ENCODE results near the gene SLC34A3. TPM values are rescaled to one million over a fixed set of nuclear protein-coding genes. Genes with fewer than 3 reads are reported as not detected.

The SLC34A3 gene
- polyA plus RNA-seq, 1 experiment: not detected

- H3K27me3 ChIP-seq (ENCODE audit: control insufficient read depth, insufficient read depth, low read length): no peaks in the 10 kb centered on the region
- no peak overlapping the region for H3K27ac ChIP-seq (ENCODE audit: low read depth, low read length)
- TF ChIP-seq, protein P1, sequence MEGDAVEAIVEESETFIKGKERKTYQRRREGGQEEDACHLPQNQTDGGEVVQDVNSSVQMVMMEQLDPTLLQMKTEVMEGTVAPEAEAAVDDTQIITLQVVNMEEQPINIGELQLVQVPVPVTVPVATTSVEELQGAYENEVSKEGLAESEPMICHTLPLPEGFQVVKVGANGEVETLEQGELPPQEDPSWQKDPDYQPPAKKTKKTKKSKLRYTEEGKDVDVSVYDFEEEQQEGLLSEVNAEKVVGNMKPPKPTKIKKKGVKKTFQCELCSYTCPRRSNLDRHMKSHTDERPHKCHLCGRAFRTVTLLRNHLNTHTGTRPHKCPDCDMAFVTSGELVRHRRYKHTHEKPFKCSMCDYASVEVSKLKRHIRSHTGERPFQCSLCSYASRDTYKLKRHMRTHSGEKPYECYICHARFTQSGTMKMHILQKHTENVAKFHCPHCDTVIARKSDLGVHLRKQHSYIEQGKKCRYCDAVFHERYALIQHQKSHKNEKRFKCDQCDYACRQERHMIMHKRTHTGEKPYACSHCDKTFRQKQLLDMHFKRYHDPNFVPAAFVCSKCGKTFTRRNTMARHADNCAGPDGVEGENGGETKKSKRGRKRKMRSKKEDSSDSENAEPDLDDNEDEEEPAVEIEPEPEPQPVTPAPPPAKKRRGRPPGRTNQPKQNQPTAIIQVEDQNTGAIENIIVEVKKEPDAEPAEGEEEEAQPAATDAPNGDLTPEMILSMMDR (IDR thresholded peaks at IDR 0.05; ENCODE audit: low read depth, low read length): no peak
- ChIA-PET POLR2A (no interaction called here), CTCF (no interaction called here)
- no peak for DNase-seq (ENCODE audit: low read depth, low spot score)
- no peak overlapping the region for H3K4me3 ChIP-seq (ENCODE audit: low read depth, low read length)
- H3K9me3 ChIP-seq (ENCODE audit: control insufficient read depth, insufficient read depth, low read length): no peaks in the 10 kb centered on the region; the same call in 1 of the 2 replicates
Measured at GRCh38 chr9:137184881-137185660, 45.6 kb upstream of the SLC34A3 start.

DNA sequence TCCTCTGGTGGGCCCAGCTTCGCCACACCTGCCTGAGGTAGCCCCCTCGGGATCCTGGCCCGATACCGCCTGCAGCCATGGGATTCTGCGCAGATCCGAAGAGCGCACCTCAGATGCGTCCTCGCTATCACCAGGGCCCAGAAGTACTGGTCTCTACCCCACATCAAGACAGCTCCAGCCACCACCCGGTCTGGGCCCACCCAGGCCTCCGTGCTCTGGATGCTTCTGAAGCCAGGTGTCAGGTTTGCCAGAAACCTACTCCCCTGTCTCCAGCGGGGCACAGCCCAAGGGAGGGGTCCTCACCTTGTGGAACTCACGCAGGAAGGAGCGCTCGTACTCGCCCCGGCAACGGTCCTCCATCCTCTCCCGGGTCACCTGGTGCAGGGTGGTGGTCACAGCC lies 44.8 kb upstream of the SLC34A3 start:
- TF ChIP-seq, protein P1 (IDR thresholded peaks at IDR 0.05; ENCODE audit: low read depth, low read length): no peak
- DNase-seq (ENCODE audit: low read depth, low spot score): no peak
- Histone ChIP-seq H3K27me3 (ENCODE audit: control insufficient read depth, insufficient read depth, low read length) (no peaks in the 10 kb centered on the region), H3K4me3 (ENCODE audit: low read depth, low read length) (no peak overlapping the region), H3K27ac (ENCODE audit: low read depth, low read length) (no peak overlapping the region), H3K9me3 (ENCODE audit: control insufficient read depth, insufficient read depth, low read length) (no peaks in the 10 kb centered on the region; the same call in 1 of the 2 replicates)
- POLR2A ChIA-PET: no interaction called here
- CTCF ChIA-PET: no interaction called here

DNA sequence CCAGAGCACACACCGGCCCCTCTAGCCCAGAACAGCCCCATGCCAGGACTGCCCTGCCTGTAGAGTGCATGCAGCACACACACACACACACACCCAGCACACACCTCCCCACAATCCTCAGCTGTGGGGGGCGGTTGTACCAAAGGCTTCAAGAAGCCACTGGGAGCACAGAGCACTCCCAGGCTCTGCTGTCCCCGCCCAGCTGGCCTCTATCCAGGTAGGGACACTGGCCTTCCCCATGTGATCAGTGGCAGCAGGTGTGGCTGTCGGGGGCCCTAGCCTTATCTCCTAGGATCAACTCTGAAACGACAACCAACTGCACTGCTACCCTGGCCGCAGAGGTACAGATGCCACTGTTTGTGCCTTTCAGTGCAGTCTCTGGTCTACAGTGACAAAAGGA lies 44.3 kb upstream of the SLC34A3 start:
- Histone ChIP-seq H3K4me3 (ENCODE audit: low read depth, low read length) (no peak overlapping the region), H3K27me3 (ENCODE audit: control insufficient read depth, insufficient read depth, low read length) (no peaks in the 10 kb centered on the region), H3K9me3 (ENCODE audit: control insufficient read depth, insufficient read depth, low read length) (no peaks in the 10 kb centered on the region; the same call in 1 of the 2 replicates), H3K27ac (ENCODE audit: low read depth, low read length) (no peak overlapping the region)
- TF ChIP-seq, protein P1 (IDR thresholded peaks at IDR 0.05; ENCODE audit: low read depth, low read length): no peak
- ChIA-PET CTCF (interaction anchor here (3.7 kb wide), 1 partner anchor 50 kb away, joined by 17 read pairs; no protein-coding TSS in a partner anchor), POLR2A (no interaction called here)
- DNase-seq (ENCODE audit: low read depth, low spot score): no peak

DNA sequence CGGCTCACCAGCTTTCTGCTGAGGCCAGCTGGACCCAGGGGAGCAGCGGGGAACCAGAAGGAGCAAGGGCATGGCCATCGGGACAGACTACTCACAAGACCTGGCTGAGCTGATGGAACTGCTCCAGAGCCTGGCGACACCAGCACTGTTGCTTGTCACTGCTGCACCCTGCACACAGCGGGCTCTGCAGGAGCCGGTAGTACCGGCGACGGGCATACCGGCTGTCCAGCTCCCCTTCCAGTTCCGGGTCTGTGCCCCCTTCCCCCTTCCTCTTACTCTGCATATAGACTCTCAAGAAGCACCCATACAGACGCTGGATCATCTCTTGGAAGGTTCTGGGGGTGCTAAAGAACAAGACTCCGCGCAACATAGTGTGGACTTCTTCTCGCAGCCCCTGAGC lies 43.3 kb upstream of the SLC34A3 start:
- Histone ChIP-seq H3K27ac (ENCODE audit: low read depth, low read length) (no peak overlapping the region), H3K27me3 (ENCODE audit: control insufficient read depth, insufficient read depth, low read length) (no peaks in the 10 kb centered on the region), H3K9me3 (ENCODE audit: control insufficient read depth, insufficient read depth, low read length) (no peaks in the 10 kb centered on the region; the same call in 1 of the 2 replicates), H3K4me3 (ENCODE audit: low read depth, low read length) (peak overlapping the region; percentile 94)
- POLR2A ChIA-PET: interaction anchor here (3.2 kb wide), 1 partner anchor 13 kb away, joined by 38 read pairs; the partner anchor contains the start of gene TPRN
- CTCF ChIA-PET: interaction anchor here (3.7 kb wide), 1 partner anchor 49 kb away, joined by 17 read pairs; no protein-coding TSS in a partner anchor
- DNase-seq (ENCODE audit: low read depth, low spot score): no peak
- TF ChIP-seq, protein P1 (IDR thresholded peaks at IDR 0.05; ENCODE audit: low read depth, low read length): no peak

GRCh38 chr9:137188086-137188489 lies 42.6 kb upstream of the SLC34A3 start:
- no peaks in the 10 kb centered on the region; the same call in 1 of the 2 replicates for H3K9me3 ChIP-seq (ENCODE audit: control insufficient read depth, insufficient read depth, low read length)
- H3K27me3 ChIP-seq (ENCODE audit: control insufficient read depth, insufficient read depth, low read length): no peaks in the 10 kb centered on the region
- ChIA-PET CTCF (interaction anchor here (2.0 to 3.7 kb wide), 2 partner anchors 13 to 49 kb away, joined by 6 to 17 read pairs; partner anchors contain the start of gene TPRN), POLR2A (interaction anchor here (1.2 to 3.2 kb wide), 8 partner anchors 13 to 124 kb away, joined by 3 to 38 read pairs (median 12); partner anchors contain the start of genes MAN1B1, NDOR1, RNF208 and TMEM203)
- peak overlapping the region; percentile 94 for H3K4me3 ChIP-seq (ENCODE audit: low read depth, low read length)
- no peak for DNase-seq (ENCODE audit: low read depth, low spot score)
- TF ChIP-seq, protein P1 (IDR thresholded peaks at IDR 0.05; ENCODE audit: low read depth, low read length): no peak
- peak overlapping the region; percentile 52 for H3K27ac ChIP-seq (ENCODE audit: low read depth, low read length)

All from AG04450 (cell line).